Activated CD4-positive, alpha-beta T cell treated with anti-CD3 and anti-CD28 coated beads for 36 hours (primary cell): ENCODE data around the gene VPS37C. TPM values are rescaled to one million over a fixed set of nuclear protein-coding genes. Genes with fewer than 3 reads are reported as not detected.
"Not testable (repeated sequence)": the region's sequence is repeated elsewhere in the genome, so short reads cannot be mapped to it uniquely, and the experiment has no call there.

Experiments used
- ATAC-seq: fragments of 200-7000 bp; cut with Tn5 transposase; one replicate; pipeline ENCODE4 v1.10.0; 2021; ENCODE audit warnings: mild to moderate bottlenecking, moderate library complexity
- CTCF ChIA-PET: fragments of 350-600 bp; sonication (Branson Sonifier 250); formaldehyde crosslinking; loops from one replicate; lab custom pipeline; 2021; ENCODE audit warnings: antibody characterized with exemption; lab: Charles Lee
- POLR2A ChIA-PET: fragments of 350-600 bp; sonication (Branson Sonifier 250); formaldehyde crosslinking; loops from one replicate; lab custom pipeline; 2021; ENCODE audit warnings: antibody characterized with exemption, inconsistent platforms; lab: Charles Lee
- DNase-seq: peaks from one replicate; pipeline ENCODE4 v3.0.0-alpha.2; 2020
- H3K27ac Mint-ChIP-seq: one replicate; pipeline ENCODE4 v1.8.0; 2021; ENCODE audit warnings: mixed read lengths
- H3K27me3 Mint-ChIP-seq: one replicate; pipeline ENCODE4 v1.8.0; 2021; ENCODE audit warnings: mixed read lengths
- H3K36me3 Mint-ChIP-seq: one replicate; pipeline ENCODE4 v1.8.0; 2021; ENCODE audit warnings: low read depth, mixed read lengths
- H3K4me1 Mint-ChIP-seq: one replicate; pipeline ENCODE4 v1.8.0; 2021; ENCODE audit warnings: mixed read lengths
- H3K4me3 Mint-ChIP-seq: one replicate; pipeline ENCODE4 v1.8.0; 2021; ENCODE audit warnings: mild to moderate bottlenecking, moderate library complexity, mixed read lengths
- H3K9me3 Mint-ChIP-seq: one replicate; pipeline ENCODE4 v1.8.0; 2021; ENCODE audit warnings: low read depth, mixed read lengths
- intact Hi-C, 2 experiments: fragments of 100-400 bp; cut with DNase I in 1 of 2; cut with micrococcal nuclease in 1 of 2; formaldehyde crosslinking; loops; one replicate each; pipeline versions ENCODE4 v1.14.2 to v1.15.1; 2022 to 2024; cut with DNase I, micrococcal nuclease
- total RNA-seq, 2 experiments: library from RNA; stranded (reverse); gene quantifications; one replicate each; pipeline ENCODE4 v1.2.3, GENCODE V29; 2021

VPS37C gene
- total RNA-seq: 10 to 100 TPM in 1 of 2 experiments, 1 to 10 TPM in 1; 9.5 to 10.6 TPM

- peak; percentile 96 for DNase-seq
- POLR2A ChIA-PET: interaction anchor here (0.7 kb wide), 1 partner anchor 175 kb away, joined by 3 read pairs; no protein-coding TSS in a partner anchor
- H3K4me1 Mint-ChIP-seq: peaks cover 62% of the 10 kb centered on the region
- intact Hi-C loops: loop anchor here (1.0 to 10.0 kb wide), 19 partner anchors 26 to 1547 kb away; partner anchors contain the start of genes PRPF19 (in 2 of the 2), CCDC86 (in 1 of the 2), CPSF7 (in 1 of the 2) and DDB1 (in 1 of the 2)
- H3K4me3 Mint-ChIP-seq: peak within 1 kb of the TSS; percentile 91
- H3K27ac Mint-ChIP-seq: peak within 1 kb of the TSS; percentile 95
- ATAC-seq: peak; percentile 81
- CTCF ChIA-PET: interaction anchor here (0.6 to 2.0 kb wide), 4 partner anchors 16 to 138 kb away, joined by 3 to 8 read pairs (median 4); no protein-coding TSS in a partner anchor
- peaks cover 17% of the 10 kb centered on the region for H3K36me3 Mint-ChIP-seq
- H3K27me3 Mint-ChIP-seq: no peaks in the 10 kb centered on the region
- H3K9me3 Mint-ChIP-seq: peaks cover 3% of the 10 kb centered on the region
Measured at GRCh38 chr11:61161190-61162091, at the start of gene VPS37C. Gene VPS37C (minus strand): TSS chr11:61161426. CDS start chr11:61138829, 22,597 bp downstream.

DNA sequence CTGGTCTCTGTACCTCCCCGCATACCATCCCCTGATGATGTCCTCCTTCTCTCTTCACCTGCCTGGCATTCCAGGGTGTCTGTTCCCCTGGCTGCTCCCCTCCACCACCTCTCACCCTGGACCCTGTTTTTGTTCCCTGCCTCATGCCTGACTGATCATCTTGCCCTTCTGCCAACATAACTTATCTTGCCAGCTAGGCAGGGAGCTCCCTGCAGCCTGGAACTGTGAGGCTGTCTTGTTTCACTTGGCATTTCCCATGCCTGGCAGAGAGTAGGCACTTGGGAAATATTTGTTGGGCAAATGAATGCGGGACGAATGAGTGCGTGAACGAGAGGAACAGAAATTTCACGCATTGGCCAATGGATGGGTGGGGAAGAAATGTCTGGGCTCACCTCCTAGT, 49.4 kb upstream of the VPS37C start:
- H3K4me1 Mint-ChIP-seq, CTCF ChIA-PET, ATAC-seq, DNase-seq, H3K27ac Mint-ChIP-seq, H3K9me3 Mint-ChIP-seq, POLR2A ChIA-PET, H3K36me3 Mint-ChIP-seq, H3K4me3 Mint-ChIP-seq, H3K27me3 Mint-ChIP-seq, intact Hi-C loops: not testable (repeated sequence)

DNA sequence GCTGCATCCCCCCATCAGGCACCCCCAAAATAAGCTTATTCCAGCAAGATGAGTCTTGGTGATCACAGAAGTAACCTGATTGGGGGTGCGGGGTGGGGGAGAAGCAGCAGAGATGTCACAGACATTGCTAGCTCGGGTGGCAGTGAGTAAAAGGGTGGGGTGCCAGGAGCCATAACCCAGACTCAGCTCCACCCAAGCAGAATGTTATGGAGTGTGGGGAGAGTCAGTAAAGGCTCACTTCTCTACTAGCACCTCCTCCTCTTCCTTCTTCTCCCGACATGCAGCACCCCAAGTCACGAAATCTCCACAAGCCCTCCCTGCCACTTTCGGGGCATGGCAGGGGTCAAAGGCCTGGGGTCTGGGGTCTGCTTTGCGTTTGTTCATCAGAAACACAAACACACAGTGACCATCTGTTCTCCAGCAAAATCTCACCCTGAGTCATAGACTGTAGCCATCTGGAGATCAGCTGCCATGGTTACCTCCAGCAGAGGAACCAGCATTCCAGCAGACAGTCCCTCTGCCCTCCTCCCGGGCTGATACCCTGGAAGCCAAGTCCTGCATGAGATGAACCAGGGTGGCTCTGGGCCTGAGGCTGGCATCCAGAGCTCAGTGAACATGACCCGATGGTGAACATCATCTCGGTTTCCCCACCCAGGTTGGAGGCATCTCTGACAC, 46.5 kb upstream of the VPS37C start:
- ATAC-seq, intact Hi-C loops: not testable (repeated sequence)

GRCh38 chr11:61204502-61205059, 43.4 kb upstream of the VPS37C start:
- H3K27ac Mint-ChIP-seq: not testable (repeated sequence)

More for the DNA sequence above, 46.5 kb upstream of the VPS37C start:
- CTCF ChIA-PET, H3K9me3 Mint-ChIP-seq, H3K27ac Mint-ChIP-seq, POLR2A ChIA-PET, H3K4me3 Mint-ChIP-seq, H3K4me1 Mint-ChIP-seq, H3K27me3 Mint-ChIP-seq, H3K36me3 Mint-ChIP-seq, DNase-seq: not testable (repeated sequence)

GRCh38 chr11:61203873-61204272, 42.6 kb upstream of the VPS37C start:
- peaks cover 12% of the 10 kb centered on the region for H3K27me3 Mint-ChIP-seq
- POLR2A ChIA-PET, DNase-seq, H3K27ac Mint-ChIP-seq, H3K9me3 Mint-ChIP-seq, H3K4me3 Mint-ChIP-seq, H3K4me1 Mint-ChIP-seq, intact Hi-C loops, CTCF ChIA-PET, ATAC-seq, H3K36me3 Mint-ChIP-seq: not testable (repeated sequence)

More at GRCh38 chr11:61204502-61205059, 43.4 kb upstream of the VPS37C start:
- DNase-seq, H3K36me3 Mint-ChIP-seq, ATAC-seq, H3K4me3 Mint-ChIP-seq, POLR2A ChIA-PET, intact Hi-C loops, CTCF ChIA-PET, H3K9me3 Mint-ChIP-seq, H3K4me1 Mint-ChIP-seq: not testable (repeated sequence)
- peaks cover 11% of the 10 kb centered on the region for H3K27me3 Mint-ChIP-seq

- H3K9me3 Mint-ChIP-seq, H3K4me3 Mint-ChIP-seq, intact Hi-C loops, POLR2A ChIA-PET, H3K36me3 Mint-ChIP-seq, H3K4me1 Mint-ChIP-seq, CTCF ChIA-PET, DNase-seq, ATAC-seq: not testable (repeated sequence)
- H3K27ac Mint-ChIP-seq: peak within 1 kb of the TSS; percentile 6
- peaks cover 12% of the 10 kb centered on the region for H3K27me3 Mint-ChIP-seq
Measured at GRCh38 chr11:61202950-61203746, 41.9 kb upstream of the VPS37C start, which contains the start of gene PGA3. Gene PGA3 (plus strand): TSS chr11:61203515. CDS start chr11:61203565, 50 bp downstream.

GRCh38 chr11:61201476-61201875, 40.2 kb upstream of the VPS37C start:
- POLR2A ChIA-PET: no interaction called here
- DNase-seq (no peak), ATAC-seq (no peak)
- CTCF ChIA-PET: interaction anchor here (0.8 kb wide), 1 partner anchor 370 kb away, joined by 3 read pairs; no protein-coding TSS in a partner anchor
- peaks cover 12% of the 10 kb centered on the region for H3K27me3 Mint-ChIP-seq
- intact Hi-C loops: no loop called here
- no peak overlapping the region for H3K4me3 Mint-ChIP-seq
- no peaks in the 10 kb centered on the region for H3K36me3 Mint-ChIP-seq
- peaks cover 3% of the 10 kb centered on the region for H3K9me3 Mint-ChIP-seq
- no peaks in the 10 kb centered on the region for H3K4me1 Mint-ChIP-seq
- H3K27ac Mint-ChIP-seq: no peak overlapping the region

GRCh38 chr11:61198948-61199523, 37.8 kb upstream of the VPS37C start:
- H3K27ac Mint-ChIP-seq: no peak overlapping the region
- intact Hi-C loops: no loop called here
- DNase-seq (no peak), ATAC-seq (no peak)
- no peaks in the 10 kb centered on the region for H3K36me3 Mint-ChIP-seq
- H3K4me1 Mint-ChIP-seq: no peaks in the 10 kb centered on the region
- ChIA-PET POLR2A (no interaction called here), CTCF (no interaction called here)
- peaks cover 16% of the 10 kb centered on the region for H3K27me3 Mint-ChIP-seq
- no peak overlapping the region for H3K4me3 Mint-ChIP-seq
- peaks cover 3% of the 10 kb centered on the region for H3K9me3 Mint-ChIP-seq

GRCh38 chr11:61198361-61198760, 37.1 kb upstream of the VPS37C start:
- ATAC-seq: no peak
- H3K27ac Mint-ChIP-seq: no peak overlapping the region
- H3K9me3 Mint-ChIP-seq: peaks cover 3% of the 10 kb centered on the region
- H3K36me3 Mint-ChIP-seq: no peaks in the 10 kb centered on the region
- no peak for DNase-seq
- POLR2A ChIA-PET: no interaction called here
- H3K27me3 Mint-ChIP-seq: peaks cover 19% of the 10 kb centered on the region
- CTCF ChIA-PET: interaction anchor here (1.1 kb wide), 1 partner anchor 11 kb away, joined by 3 read pairs; no protein-coding TSS in a partner anchor
- no peak overlapping the region for H3K4me3 Mint-ChIP-seq
- intact Hi-C loops: no loop called here
- H3K4me1 Mint-ChIP-seq: no peaks in the 10 kb centered on the region

DNA sequence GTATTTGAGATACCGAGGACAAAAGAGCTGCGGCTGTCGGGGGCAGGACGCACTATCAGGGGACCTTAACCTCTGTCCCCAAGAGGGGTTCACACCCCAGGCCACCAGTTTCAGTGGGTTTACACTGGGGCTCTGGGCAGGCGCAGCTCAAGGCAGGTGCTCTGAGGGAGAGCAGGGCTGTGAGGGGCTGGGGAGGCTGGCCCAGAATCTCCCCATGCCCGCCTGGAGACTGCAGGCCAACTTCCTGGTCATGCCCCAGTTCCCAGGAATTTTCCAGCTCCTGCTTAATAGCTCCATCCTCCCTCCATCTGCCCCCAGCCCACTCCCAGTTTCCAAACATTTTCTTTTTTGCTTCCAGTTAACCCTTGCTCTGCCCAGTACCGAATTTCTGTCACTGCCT, 34.5 kb upstream of the VPS37C start:
- no peak for DNase-seq
- no peak for ATAC-seq
- Mint-ChIP-seq H3K9me3 (peaks cover 3% of the 10 kb centered on the region), H3K4me1 (no peaks in the 10 kb centered on the region), H3K27me3 (peaks cover 12% of the 10 kb centered on the region), H3K27ac (no peak overlapping the region), H3K4me3 (no peak overlapping the region), H3K36me3 (no peaks in the 10 kb centered on the region)
- ChIA-PET POLR2A (interaction anchor here (0.7 kb wide), 1 partner anchor 306 kb away, joined by 3 read pairs; no protein-coding TSS in a partner anchor), CTCF (interaction anchor here (1.5 kb wide), 1 partner anchor 365 kb away, joined by 4 read pairs; no protein-coding TSS in a partner anchor)
- intact Hi-C loops: no loop called here
